A673 (cell line): ENCODE results near the gene ANKRD23. TPM values are rescaled to one million over a fixed set of nuclear protein-coding genes. Genes with fewer than 3 reads are reported as not detected.

Experiments used
- BruUV-seq: library from RNA; stranded (reverse); fragments of 400-500 nt; replicated peaks from 2 replicates; lab custom pipeline; 2021; lab: Mats Ljungman, UMichigan
- CTCF ChIA-PET: fragments of 300-600 bp; sonication (Branson Sonifier 250); formaldehyde crosslinking; loops from one replicate; lab custom pipeline; 2022; ENCODE audit warnings: antibody characterized with exemption; lab: Charles Lee
- POLR2A ChIA-PET: fragments of 300-600 bp; sonication (Branson Sonifier 250); formaldehyde crosslinking; loops from one replicate; lab custom pipeline; 2022; ENCODE audit warnings: antibody characterized with exemption; ENCODE audit not compliant: low non-redundant PET; lab: Charles Lee
- DNase-seq: peaks from one replicate; pipeline ENCODE4 v3.0.0-alpha.2; 2015; ENCODE audit warnings: low spot score
- H3K27ac ChIP-seq: fragments of 200-600 bp; sonication (generic); 2 replicates; pipeline ENCODE4 v1.5.1; 2016; ENCODE audit warnings: mixed run types, low read depth, mild to moderate bottlenecking, mixed read lengths, antibody characterized with exemption, low read length; ENCODE audit not compliant: poor library complexity, severe bottlenecking
- H3K27me3 ChIP-seq: fragments of 200-600 bp; sonication (generic); replicated peaks from 2 replicates; pipeline ENCODE4 v1.6.1; 2017; ENCODE audit warnings: mixed run types, low read depth, mild to moderate bottlenecking, mixed read lengths, antibody characterized with exemption, low read length; ENCODE audit not compliant: insufficient read depth, poor library complexity
- H3K36me3 ChIP-seq: fragments of 200-600 bp; sonication (generic); 2 replicates; pipeline ENCODE4 v1.6.1; 2016; ENCODE audit warnings: mixed run types, mild to moderate bottlenecking, mixed read lengths, antibody characterized with exemption, low read length; ENCODE audit not compliant: insufficient read depth, poor library complexity, severe bottlenecking
- H3K4me1 ChIP-seq: fragments of 200-600 bp; sonication (generic); 2 replicates; pipeline ENCODE4 v1.6.1; 2017; ENCODE audit warnings: mixed run types, mild to moderate bottlenecking, mixed read lengths, antibody characterized with exemption, low read length; ENCODE audit not compliant: insufficient read depth, poor library complexity, severe bottlenecking
- H3K4me3 ChIP-seq: fragments of 200-600 bp; sonication (generic); 2 replicates; pipeline ENCODE4 v1.5.1; 2016; ENCODE audit warnings: low read depth, mixed run types, mild to moderate bottlenecking, mixed read lengths, low read length; ENCODE audit not compliant: poor library complexity, severe bottlenecking
- H3K9me3 ChIP-seq: fragments of 200-600 bp; sonication (generic); 2 replicates; pipeline ENCODE4 v1.6.1; 2016; ENCODE audit warnings: mixed run types, low read depth, mild to moderate bottlenecking, mixed read lengths, antibody characterized with exemption, low read length; ENCODE audit not compliant: poor library complexity, severe bottlenecking
- CTCF ChIP-seq: fragments of 300-800, 200-600 bp; sonication (generic); conservative IDR thresholded peaks from 2 replicates; pipeline ENCODE4 v1.5.1; 2017; ENCODE audit warnings: low read depth, mild to moderate bottlenecking, antibody characterized with exemption, low read length, moderate library complexity, mixed read lengths
- EZH2 ChIP-seq: fragments of 200-600 bp; sonication (generic); IDR thresholded peaks from 2 replicates; pipeline ENCODE4 v1.6.1; 2017; ENCODE audit warnings: borderline replicate concordance, low read depth, mild to moderate bottlenecking, mixed read lengths, antibody characterized with exemption, low read length; ENCODE audit not compliant: poor library complexity, severe bottlenecking
- intact Hi-C: fragments of 100-400 bp; cut with micrococcal nuclease; formaldehyde crosslinking; loops from one replicate; pipeline ENCODE4 v1.10.0; 2022; ENCODE audit not compliant: unreplicated experiment
- total RNA-seq: library from RNA; stranded (reverse); gene quantifications from 2 replicates; pipeline ENCODE4 v1.2.3, GENCODE V29; 2021

Gene ANKRD23
- total RNA-seq, 1 experiment from 2014 or later, result 6.2 TPM

GRCh38 chr2:96817882-96818281, 25.9 kb downstream of the ANKRD23 start:
- Histone ChIP-seq H3K36me3 (peaks cover 5% of the 10 kb centered on the region), H3K9me3 (no peaks in the 10 kb centered on the region), H3K4me3 (peak overlapping the region; percentile 83), H3K27me3 (no peaks in the 10 kb centered on the region), H3K27ac (no peak overlapping the region), H3K4me1 (no peaks in the 10 kb centered on the region)
- intact Hi-C loops, result loop anchor here (5.0 kb wide), 1 partner anchor 144 kb away; no protein-coding TSS in a partner anchor
- no peak for TF ChIP-seq CTCF
- TF ChIP-seq EZH2, result no peak
- POLR2A ChIA-PET, result no interaction called here
- no TSS peak for BruUV-seq
- DNase-seq, result no peak
- CTCF ChIA-PET, result interaction anchor here (0.6 kb wide), 1 partner anchor 44 kb away, joined by 4 read pairs; no protein-coding TSS in a partner anchor

- peak; percentile 29 for DNase-seq
- CTCF ChIA-PET, result interaction anchor here (0.6 kb wide), 1 partner anchor 41 kb away, joined by 8 read pairs; the partner anchor contains the start of gene ANKRD39
Observed at GRCh38 chr2:96816836-96817702, 26.8 kb downstream of the ANKRD23 start.

More at GRCh38 chr2:96816836-96817702, 26.8 kb downstream of the ANKRD23 start:
- H3K4me3 ChIP-seq, result peak overlapping the region; percentile 83
- no peaks in the 10 kb centered on the region for H3K4me1 ChIP-seq
- no TSS peak for BruUV-seq
- H3K27ac ChIP-seq, result peak overlapping the region; percentile 49
- no peaks in the 10 kb centered on the region for H3K9me3 ChIP-seq
- peaks cover 5% of the 10 kb centered on the region for H3K36me3 ChIP-seq
- no peaks in the 10 kb centered on the region for H3K27me3 ChIP-seq
- intact Hi-C loops, result loop anchor here (5.0 kb wide), 1 partner anchor 145 kb away; no protein-coding TSS in a partner anchor
- POLR2A ChIA-PET, result no interaction called here
- TF ChIP-seq EZH2 (no peak), CTCF (no peak)
